Thyroid gland (tissue), 4 donors: ENCODE measurements around the gene PDLIM1.

Experiments
- CTCF ChIP-seq, 6 experiments: fragments of 200-600 bp in 3 of 6; fragments of 450-650 bp in 3 of 6; sonication (generic) in 3 of 6; IDR thresholded peaks; one replicate each; pipeline ENCODE4 v1.5.1; 2016 to 2019; ENCODE audit warnings: antibody characterized with exemption in 6 of 6, mild to moderate bottlenecking in 2 of 6, inconsistent platforms in 1 of 6, moderate library complexity in 1 of 6
- POLR2A ChIP-seq, 2 donors: fragments of 450-650 bp; IDR thresholded peaks; one replicate each; pipeline ENCODE4 v1.6.1; 2017; ENCODE audit warnings: antibody characterized with exemption in 2 of 2, mild to moderate bottlenecking in 2 of 2, moderate library complexity in 1 of 2

DNA sequence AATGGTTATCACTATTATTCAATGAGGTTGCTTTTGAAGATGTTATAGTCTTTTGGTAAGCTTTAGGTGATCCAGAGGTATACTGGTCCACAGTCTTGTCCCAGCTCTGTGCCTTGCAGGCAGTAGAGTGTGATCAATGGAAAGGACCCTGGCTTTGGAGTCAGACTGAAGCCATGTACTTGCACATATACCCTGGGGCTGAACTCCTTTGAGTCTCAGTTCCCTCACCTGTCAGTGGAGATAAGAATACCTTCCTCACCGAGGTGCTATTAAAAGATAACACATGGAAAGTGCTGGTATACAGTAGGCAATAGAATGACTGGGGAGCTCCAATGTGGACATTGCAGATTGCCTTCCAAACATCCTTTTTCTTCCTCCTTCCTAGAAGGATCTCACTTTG, 16.0 kb upstream of the PDLIM1 start:
- no peak for TF ChIP-seq POLR2A (IDR thresholded peaks at IDR 0.05)
- TF ChIP-seq CTCF (IDR thresholded peaks at IDR 0.05) = no peak
